Caco-2 (cell line): ENCODE measurements around the gene GPR15. TPM values are rescaled to one million over a fixed set of nuclear protein-coding genes. Genes with fewer than 3 reads are reported as not detected.

Source experiments
- BruUV-seq: library from RNA; stranded (reverse); fragments of 400-500 nt; replicated peaks from 2 replicates; lab custom pipeline; 2021; lab: Mats Ljungman, UMichigan
- CTCF ChIA-PET: fragments of 300-600 bp; sonication (Branson Sonifier 250); formaldehyde crosslinking; loops from one replicate; lab custom pipeline; 2022; ENCODE audit warnings: antibody characterized with exemption; lab: Charles Lee
- POLR2A ChIA-PET: fragments of 300-600 bp; sonication (Branson Sonifier 250); formaldehyde crosslinking; loops from one replicate; lab custom pipeline; 2022; ENCODE audit warnings: antibody characterized with exemption; lab: Charles Lee
- DNase-seq, 2 experiments: peaks; one replicate each; pipeline versions ENCODE4 v3.0.0 to v3.0.0-alpha.2; 2020 to 2022
- H3K27me3 ChIP-seq: replicated peaks from 2 replicates; pipeline ENCODE4 v1.6.0; 2011; ENCODE audit warnings: low read length; ENCODE audit not compliant: control insufficient read depth, insufficient read depth
- H3K36me3 ChIP-seq: 2 replicates; pipeline ENCODE4 v1.5.1; 2011; ENCODE audit warnings: low read length; ENCODE audit not compliant: control insufficient read depth, insufficient read depth
- H3K4me1 ChIP-seq: fragments of 250-450 bp; sonication (Bioruptor Pico); 2 replicates; pipeline ENCODE4 v1.5.1; 2020; ENCODE audit warnings: mild to moderate bottlenecking
- H3K4me3 ChIP-seq: 2 replicates; pipeline ENCODE4 v1.5.1; 2011; ENCODE audit warnings: low read depth, mild to moderate bottlenecking, control low read depth, low read length
- H3K9me3 ChIP-seq: fragments of 250-450 bp; sonication (Bioruptor Pico); 2 replicates; pipeline ENCODE4 v1.5.1; 2020; ENCODE audit warnings: mild to moderate bottlenecking, moderate library complexity
- H3K27ac Mint-ChIP-seq: one replicate; pipeline ENCODE4 v1.8.0; 2022; ENCODE audit warnings: mixed read lengths; ENCODE audit not compliant: unreplicated experiment
- H3K27me3 Mint-ChIP-seq: one replicate; pipeline ENCODE4 v1.8.0; 2022; ENCODE audit warnings: mixed read lengths; ENCODE audit not compliant: insufficient read depth, unreplicated experiment
- H3K36me3 Mint-ChIP-seq: one replicate; pipeline ENCODE4 v1.8.0; 2022; ENCODE audit warnings: mild to moderate bottlenecking, mixed read lengths; ENCODE audit not compliant: insufficient read depth, unreplicated experiment
- H3K4me1 Mint-ChIP-seq: one replicate; pipeline ENCODE4 v1.8.0; 2022; ENCODE audit warnings: low read depth, mixed read lengths; ENCODE audit not compliant: unreplicated experiment
- H3K4me3 Mint-ChIP-seq: one replicate; pipeline ENCODE4 v1.8.0; 2022; ENCODE audit warnings: mild to moderate bottlenecking, moderate library complexity, mixed read lengths; ENCODE audit not compliant: unreplicated experiment
- H3K9me3 Mint-ChIP-seq: one replicate; pipeline ENCODE4 v1.8.0; 2022; ENCODE audit warnings: mixed read lengths; ENCODE audit not compliant: unreplicated experiment
- intact Hi-C: fragments of 100-400 bp; cut with micrococcal nuclease; formaldehyde crosslinking; loops from one replicate; pipeline ENCODE4 v1.10.0; 2022; ENCODE audit not compliant: unreplicated experiment
- total RNA-seq: library from RNA; stranded (reverse); gene quantifications from 2 replicates; pipeline ENCODE4 v1.2.3, GENCODE V29; 2022
- TF ChIP-seq, protein P1 (sequence below), 2 experiments: fragments of 200-600 bp in 1 of 2; IDR thresholded peaks; 1 replicate in 1 of 2; 2 replicates in 1 of 2; pipeline versions ENCODE4 v1.5.1 to v1.8.0; 2011 to 2022; ENCODE audit warnings: antibody characterized with exemption in 1 of 2, control low read depth in 1 of 2, inconsistent platforms in 1 of 2, low read depth in 1 of 2, low read length in 1 of 2, mild to moderate bottlenecking in 1 of 2, moderate library complexity in 1 of 2; ENCODE audit not compliant: insufficient read depth in 1 of 2, severe bottlenecking in 1 of 2, unreplicated experiment in 1 of 2

GPR15 gene
- total RNA-seq, 1 experiment from 2014 or later = not detected

DNA sequence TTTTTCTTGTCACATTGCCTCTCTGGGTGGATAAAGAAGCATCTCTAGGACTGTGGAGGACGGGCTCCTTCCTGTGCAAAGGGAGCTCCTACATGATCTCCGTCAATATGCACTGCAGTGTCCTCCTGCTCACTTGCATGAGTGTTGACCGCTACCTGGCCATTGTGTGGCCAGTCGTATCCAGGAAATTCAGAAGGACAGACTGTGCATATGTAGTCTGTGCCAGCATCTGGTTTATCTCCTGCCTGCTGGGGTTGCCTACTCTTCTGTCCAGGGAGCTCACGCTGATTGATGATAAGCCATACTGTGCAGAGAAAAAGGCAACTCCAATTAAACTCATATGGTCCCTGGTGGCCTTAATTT lies 478 bp downstream of the GPR15 start:
- H3K36me3 ChIP-seq = no peaks in the 10 kb centered on the region
- Mint-ChIP-seq H3K36me3 (no peaks in the 10 kb centered on the region), H3K27me3 (no peaks in the 10 kb centered on the region), H3K4me1 (no peaks in the 10 kb centered on the region), H3K9me3 (no peaks in the 10 kb centered on the region), H3K4me3 (no peak overlapping the region), H3K27ac (no peak overlapping the region)
- BruUV-seq = no TSS peak
- peaks cover 8% of the 10 kb centered on the region for H3K4me1 ChIP-seq
- DNase-seq = no peak
- no peak overlapping the region for H3K4me3 ChIP-seq
- ChIA-PET CTCF (no interaction called here), POLR2A (no interaction called here)
- TF ChIP-seq, protein P1, sequence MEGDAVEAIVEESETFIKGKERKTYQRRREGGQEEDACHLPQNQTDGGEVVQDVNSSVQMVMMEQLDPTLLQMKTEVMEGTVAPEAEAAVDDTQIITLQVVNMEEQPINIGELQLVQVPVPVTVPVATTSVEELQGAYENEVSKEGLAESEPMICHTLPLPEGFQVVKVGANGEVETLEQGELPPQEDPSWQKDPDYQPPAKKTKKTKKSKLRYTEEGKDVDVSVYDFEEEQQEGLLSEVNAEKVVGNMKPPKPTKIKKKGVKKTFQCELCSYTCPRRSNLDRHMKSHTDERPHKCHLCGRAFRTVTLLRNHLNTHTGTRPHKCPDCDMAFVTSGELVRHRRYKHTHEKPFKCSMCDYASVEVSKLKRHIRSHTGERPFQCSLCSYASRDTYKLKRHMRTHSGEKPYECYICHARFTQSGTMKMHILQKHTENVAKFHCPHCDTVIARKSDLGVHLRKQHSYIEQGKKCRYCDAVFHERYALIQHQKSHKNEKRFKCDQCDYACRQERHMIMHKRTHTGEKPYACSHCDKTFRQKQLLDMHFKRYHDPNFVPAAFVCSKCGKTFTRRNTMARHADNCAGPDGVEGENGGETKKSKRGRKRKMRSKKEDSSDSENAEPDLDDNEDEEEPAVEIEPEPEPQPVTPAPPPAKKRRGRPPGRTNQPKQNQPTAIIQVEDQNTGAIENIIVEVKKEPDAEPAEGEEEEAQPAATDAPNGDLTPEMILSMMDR (IDR thresholded peaks at IDR 0.05; ENCODE audit: insufficient read depth in 1 of 2, low read depth in 1 of 2, low read length in 1 of 2, severe bottlenecking in 1 of 2, unreplicated experiment in 1 of 2) = no peak
- H3K27me3 ChIP-seq = no peaks in the 10 kb centered on the region
- H3K9me3 ChIP-seq = no peaks in the 10 kb centered on the region
- intact Hi-C loops = no loop called here

DNA sequence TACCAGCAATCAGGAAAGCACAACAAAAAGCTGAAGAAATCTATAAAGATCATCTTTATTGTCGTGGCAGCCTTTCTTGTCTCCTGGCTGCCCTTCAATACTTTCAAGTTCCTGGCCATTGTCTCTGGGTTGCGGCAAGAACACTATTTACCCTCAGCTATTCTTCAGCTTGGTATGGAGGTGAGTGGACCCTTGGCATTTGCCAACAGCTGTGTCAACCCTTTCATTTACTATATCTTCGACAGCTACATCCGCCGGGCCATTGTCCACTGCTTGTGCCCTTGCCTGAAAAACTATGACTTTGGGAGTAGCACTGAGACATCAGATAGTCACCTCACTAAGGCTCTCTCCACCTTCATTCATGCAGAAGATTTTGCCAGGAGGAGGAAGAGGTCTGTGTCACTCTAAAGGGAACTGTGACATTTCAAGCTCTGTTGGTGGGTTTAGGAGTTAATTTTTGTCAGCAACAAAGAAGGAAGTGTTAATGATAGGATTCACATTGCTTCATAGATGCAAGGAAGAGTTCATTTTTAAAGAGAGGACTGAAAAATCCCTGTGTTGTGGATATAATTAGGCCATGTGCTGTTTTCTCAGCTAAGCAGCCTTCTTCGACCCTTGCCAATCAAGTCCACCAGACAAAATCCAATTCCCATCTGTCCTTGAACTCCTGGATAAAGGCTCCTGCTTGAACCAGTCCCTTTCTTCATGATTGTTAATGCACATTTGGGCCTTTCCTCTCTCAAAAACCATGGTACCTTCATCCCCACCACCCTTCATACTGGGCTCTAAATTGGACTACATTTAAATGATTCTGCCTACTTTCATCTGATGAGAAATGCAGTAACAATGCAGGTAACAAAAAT lies 1.2 kb downstream of the GPR15 start:
- no peak for DNase-seq
- TF ChIP-seq, protein P1 (IDR thresholded peaks at IDR 0.05; ENCODE audit: insufficient read depth in 1 of 2, low read depth in 1 of 2, low read length in 1 of 2, severe bottlenecking in 1 of 2, unreplicated experiment in 1 of 2) = no peak
- Mint-ChIP-seq H3K27ac (no peak overlapping the region), H3K4me1 (no peaks in the 10 kb centered on the region), H3K27me3 (no peaks in the 10 kb centered on the region), H3K4me3 (no peak overlapping the region), H3K9me3 (no peaks in the 10 kb centered on the region), H3K36me3 (no peaks in the 10 kb centered on the region)
- intact Hi-C loops = no loop called here
- no peaks in the 10 kb centered on the region for H3K36me3 ChIP-seq
- no peaks in the 10 kb centered on the region for H3K27me3 ChIP-seq
- no peak overlapping the region for H3K4me3 ChIP-seq
- BruUV-seq = no TSS peak
- peaks cover 8% of the 10 kb centered on the region for H3K4me1 ChIP-seq
- ChIA-PET POLR2A (no interaction called here), CTCF (no interaction called here)
- H3K9me3 ChIP-seq = no peaks in the 10 kb centered on the region

DNA sequence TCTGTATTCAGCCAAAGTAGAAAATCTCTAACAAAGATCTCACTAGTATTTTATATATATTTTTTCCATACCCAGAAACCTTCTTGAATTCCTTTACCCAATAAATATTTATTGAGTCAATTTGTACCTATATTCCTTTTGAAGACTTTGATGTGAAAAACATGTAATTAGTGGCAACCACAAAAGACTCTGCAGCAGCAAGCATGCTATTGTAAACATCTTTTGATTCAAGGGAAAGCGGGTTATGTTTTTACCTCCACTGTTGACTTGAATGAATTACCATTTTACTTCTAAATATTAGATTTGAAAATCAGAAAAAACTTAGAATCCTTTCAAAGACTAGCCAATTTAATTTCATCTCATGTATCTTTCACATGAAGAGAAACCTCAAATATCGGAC lies 2.4 kb downstream of the GPR15 start:
- Histone ChIP-seq H3K4me3 (no peak overlapping the region), H3K27me3 (no peaks in the 10 kb centered on the region), H3K4me1 (peaks cover under 1% of the 10 kb centered on the region), H3K36me3 (no peaks in the 10 kb centered on the region), H3K9me3 (no peaks in the 10 kb centered on the region)
- POLR2A ChIA-PET = no interaction called here
- H3K4me3 Mint-ChIP-seq = no peak overlapping the region
- CTCF ChIA-PET = no interaction called here
- no peaks in the 10 kb centered on the region for H3K36me3 Mint-ChIP-seq
- no peak overlapping the region for H3K27ac Mint-ChIP-seq
- no peaks in the 10 kb centered on the region for H3K9me3 Mint-ChIP-seq
- BruUV-seq = no TSS peak
- TF ChIP-seq, protein P1 (IDR thresholded peaks at IDR 0.05; ENCODE audit: insufficient read depth in 1 of 2, low read depth in 1 of 2, low read length in 1 of 2, severe bottlenecking in 1 of 2, unreplicated experiment in 1 of 2) = no peak
- H3K4me1 Mint-ChIP-seq = no peaks in the 10 kb centered on the region
- intact Hi-C loops = no loop called here
- DNase-seq = no peak
- no peaks in the 10 kb centered on the region for H3K27me3 Mint-ChIP-seq
